ENCODE measurements around the gene DDX21.

The DDX21 gene

GRCh38 chr10:69025370-69025896 is 69.5 kb downstream of the DDX21 start:
- no peak overlapping the region for H3K4me3 ChIP-seq (replicated peaks in 1 of 2; ENCODE audit: low read depth in 2 of 2, low read length in 2 of 2)
- DNase-seq (ENCODE audit: low read depth in 2 of 2), result no peak
- no peak for TF ChIP-seq CTCF (IDR thresholded peaks at IDR 0.05; ENCODE audit: low read depth, low read length)

DNA sequence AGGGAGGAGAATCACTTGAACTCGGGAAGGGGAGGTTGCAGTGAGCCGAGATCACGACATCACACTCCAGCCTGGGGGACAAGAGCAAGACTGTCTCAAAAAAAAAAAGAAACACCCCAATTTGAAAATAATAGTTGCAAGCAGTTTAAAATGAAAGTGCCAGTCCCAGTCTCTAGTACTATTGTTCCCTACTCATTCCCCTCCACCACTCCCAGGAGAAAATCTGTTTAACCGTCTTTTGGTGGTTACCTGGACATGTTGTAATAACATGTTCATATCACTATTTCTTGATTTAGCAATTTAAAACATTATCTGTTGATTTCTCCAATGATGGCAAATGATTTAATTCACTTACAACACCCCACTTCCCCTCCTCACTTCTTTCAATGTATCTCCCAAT is 77.3 kb downstream of the DDX21 start:
- no peak overlapping the region for H3K4me3 ChIP-seq (replicated peaks in 1 of 2; ENCODE audit: low read depth in 2 of 2, low read length in 2 of 2)
- TF ChIP-seq CTCF (IDR thresholded peaks at IDR 0.05; ENCODE audit: low read depth, low read length), result no peak
- no peak for DNase-seq (ENCODE audit: low read depth in 2 of 2)

Data from cardiac fibroblast (primary cell).